ENCODE measurements around the gene CIB1. TPM values are rescaled to one million over a fixed set of nuclear protein-coding genes. Genes with fewer than 3 reads are reported as not detected.

CIB1 gene
- total RNA-seq, 1 experiment from 2014 or later: 113 TPM

- Histone ChIP-seq H3K27ac (peak within 1 kb of the TSS; percentile 51), H2AFZ (peak within 1 kb of the TSS; percentile 76), H3K4me3 (peak within 1 kb of the TSS; percentile 71), H3K79me2 (ENCODE audit: low read depth) (peaks cover 56% of the 10 kb centered on the region), H3F3A (ENCODE audit: insufficient read depth, low read depth) (peaks cover 25% of the 10 kb centered on the region), H3K36me3 (ENCODE audit: low read depth) (peaks cover 25% of the 10 kb centered on the region), H3K4me2 (peak within 1 kb of the TSS; percentile 82), H3K27me3 (ENCODE audit: insufficient read depth, low read depth) (no peaks in the 10 kb centered on the region), H3K9me3 (ENCODE audit: insufficient read depth, low read depth) (no peaks in the 10 kb centered on the region), H3K9me2 (ENCODE audit: insufficient read depth) (no peaks in the 10 kb centered on the region), H3K4me1 (replicated peaks; ENCODE audit: insufficient read depth) (peaks cover 57% of the 10 kb centered on the region), H4K20me1 (ENCODE audit: insufficient read depth) (no peaks in the 10 kb centered on the region; the same call in 1 of the 2 replicates)
- ChIA-PET POLR2A (ENCODE audit: unreplicated experiment) (interaction anchor here (0.6 to 1.0 kb wide), 9 partner anchors 9 to 784 kb away, joined by 3 to 14 read pairs (median 4); no protein-coding TSS in a partner anchor), CTCF (interaction anchor here (0.6 to 1.2 kb wide), 2 partner anchors 11 to 20 kb away, joined by 4 read pairs; no protein-coding TSS in a partner anchor)
- TF ChIP-seq EZH2 (IDR thresholded peaks at IDR 0.05; ENCODE audit: low read depth): no peak
- no peak for TF ChIP-seq CTCF (conservative IDR thresholded peaks at IDR 0.05)
- no TSS peak for BruUV-seq (replicated peaks)
- intact Hi-C loops (cut with micrococcal nuclease; ENCODE audit: unreplicated experiment): no loop called here
- peak; percentile 46 to 65 for DNase-seq
Measured at GRCh38 chr15:90201130-90201943, 32.4 kb downstream of the CIB1 start, which contains the start of gene SEMA4B. Gene SEMA4B, plus strand, starts transcription at chr15:90201330. Its CDS starts 249 bp downstream, at chr15:90201579.

- TF ChIP-seq CTCF (conservative IDR thresholded peaks at IDR 0.05) (no peak), EZH2 (IDR thresholded peaks at IDR 0.05; ENCODE audit: low read depth) (no peak)
- Histone ChIP-seq H3K36me3 (ENCODE audit: low read depth) (peaks cover 19% of the 10 kb centered on the region), H3K27ac (peak overlapping the region; percentile 51), H3K4me3 (peak overlapping the region; percentile 71), H4K20me1 (ENCODE audit: insufficient read depth) (no peaks in the 10 kb centered on the region; the same call in 1 of the 2 replicates), H3K79me2 (ENCODE audit: low read depth) (peaks cover 49% of the 10 kb centered on the region), H3K9me2 (ENCODE audit: insufficient read depth) (no peaks in the 10 kb centered on the region), H3K4me2 (peak overlapping the region; percentile 82), H3K27me3 (ENCODE audit: insufficient read depth, low read depth) (no peaks in the 10 kb centered on the region), H3F3A (ENCODE audit: insufficient read depth, low read depth) (peaks cover 25% of the 10 kb centered on the region), H3K4me1 (replicated peaks; ENCODE audit: insufficient read depth) (peaks cover 50% of the 10 kb centered on the region), H2AFZ (peak overlapping the region; percentile 76), H3K9me3 (ENCODE audit: insufficient read depth, low read depth) (no peaks in the 10 kb centered on the region)
- ChIA-PET CTCF (interaction anchor here (1.2 kb wide), 1 partner anchor 21 kb away, joined by 4 read pairs; no protein-coding TSS in a partner anchor), POLR2A (ENCODE audit: unreplicated experiment) (interaction anchor here (0.6 to 1.0 kb wide), 5 partner anchors 9 to 783 kb away, joined by 3 to 7 read pairs (median 4); no protein-coding TSS in a partner anchor)
- TSS peak; percentile 65 for BruUV-seq (replicated peaks)
- DNase-seq: no peak
- intact Hi-C loops (cut with micrococcal nuclease; ENCODE audit: unreplicated experiment): no loop called here
Measured at GRCh38 chr15:90200534-90201129, 33.1 kb downstream of the CIB1 start.

GRCh38 chr15:90194655-90195054, 39.1 kb downstream of the CIB1 start:
- H3K4me1 ChIP-seq (replicated peaks; ENCODE audit: insufficient read depth): peaks cover 26% of the 10 kb centered on the region
- 0 out of 2 replicates have a peak, but pooled peaks cover 8% of the 10 kb centered on the region for H3K36me3 ChIP-seq (ENCODE audit: low read depth)
- H3K4me3 ChIP-seq: no peak overlapping the region
- no peak for DNase-seq
- ChIA-PET POLR2A (ENCODE audit: unreplicated experiment) (no interaction called here), CTCF (no interaction called here)
- intact Hi-C loops (cut with micrococcal nuclease; ENCODE audit: unreplicated experiment): no loop called here
- no peaks in the 10 kb centered on the region for H3K27me3 ChIP-seq (ENCODE audit: insufficient read depth, low read depth)
- no peak overlapping the region for H3K27ac ChIP-seq
- H3K4me2 ChIP-seq: no peak overlapping the region
- BruUV-seq (replicated peaks): no TSS peak
- H3K9me3 ChIP-seq (ENCODE audit: insufficient read depth, low read depth): no peaks in the 10 kb centered on the region
- no peaks in the 10 kb centered on the region for H3K9me2 ChIP-seq (ENCODE audit: insufficient read depth)
- H3F3A ChIP-seq (ENCODE audit: insufficient read depth, low read depth): peaks cover 21% of the 10 kb centered on the region
- peaks cover 10% of the 10 kb centered on the region; the same call in 1 of the 2 replicates for H3K79me2 ChIP-seq (ENCODE audit: low read depth)
- no peak overlapping the region for H2AFZ ChIP-seq
- H4K20me1 ChIP-seq (ENCODE audit: insufficient read depth): no peaks in the 10 kb centered on the region
- TF ChIP-seq CTCF (conservative IDR thresholded peaks at IDR 0.05) (no peak), EZH2 (IDR thresholded peaks at IDR 0.05; ENCODE audit: low read depth) (no peak)
